Neural progenitor cell (in vitro differentiated cells): ENCODE measurements around the gene APLP1.

Experiments used
- CTCF ChIP-seq: fragments of 200-600 bp; sonication (generic); IDR thresholded peaks from 2 replicates; pipeline ENCODE4 v1.5.1; 2017; ENCODE audit warnings: antibody characterized with exemption, mild to moderate bottlenecking
- EZH2phosphoT487 ChIP-seq: fragments of 200-600 bp; sonication (generic); IDR thresholded peaks from 2 replicates; pipeline ENCODE4 v1.6.1; 2017; ENCODE audit warnings: antibody characterized with exemption

DNA sequence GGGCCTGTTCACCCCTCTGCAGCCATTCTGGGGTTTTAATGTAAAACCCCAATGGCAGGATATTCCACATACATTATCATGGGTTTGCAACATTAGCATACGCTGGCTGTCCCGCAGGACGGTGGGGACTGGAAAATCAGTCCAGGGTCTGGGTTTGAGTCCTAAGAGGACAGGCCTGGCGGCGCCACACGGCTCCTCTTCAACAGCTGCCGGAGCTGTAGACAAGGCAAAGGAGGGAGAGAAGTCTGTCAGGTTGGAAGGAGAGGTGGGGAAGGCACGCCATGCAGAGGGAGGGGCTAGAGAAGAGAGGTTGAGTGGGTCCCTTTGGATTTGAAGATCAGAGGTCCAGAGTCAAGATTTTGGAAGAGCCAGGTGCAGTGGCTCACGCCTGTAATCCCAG, 20.0 kb downstream of the APLP1 start:
- TF ChIP-seq EZH2phosphoT487 (no peak), CTCF (no peak)
